HepG2 (cell line): Measurements from ENCODE around the gene APBB3. TPM values are rescaled to one million over a fixed set of nuclear protein-coding genes. Genes with fewer than 3 reads are reported as not detected.
A peak's percentile ranks its signal among the peaks of the same experiment; 100 is the strongest.

Experiments
- GLI4 ChIP-seq: sonication (generic); formaldehyde crosslinking; IDR thresholded peaks from 2 replicates; pipeline ENCODE4 v1.5.1; 2020; ENCODE audit warnings: missing genetic modification reagents, mild to moderate bottlenecking, moderate library complexity, borderline replicate concordance
- KAT8 ChIP-seq: IDR thresholded peaks from 2 replicates; pipeline ENCODE4 v1.6.1; 2016; ENCODE audit warnings: missing genetic modification reagents, missing compliant biosample characterization
- MAFF ChIP-seq: IDR thresholded peaks from 2 replicates; pipeline ENCODE4 v1.6.1; 2011; ENCODE audit warnings: low read depth, low read length, improper control_type of control experiment
- NFAT5 ChIP-seq: sonication (generic); formaldehyde crosslinking; IDR thresholded peaks from 2 replicates; pipeline ENCODE4 v1.4.0; 2020; ENCODE audit warnings: missing genetic modification reagents
- SAP130 ChIP-seq: IDR thresholded peaks from 2 replicates; pipeline ENCODE4 v1.6.1; 2016; ENCODE audit warnings: low read depth
- THAP11 ChIP-seq: IDR thresholded peaks from 2 replicates; pipeline ENCODE4 v1.6.1; 2016; ENCODE audit warnings: missing biosample characterization, missing genetic modification reagents
- ZBTB39 ChIP-seq: sonication (generic); formaldehyde crosslinking; IDR thresholded peaks from 2 replicates; pipeline ENCODE4 v1.5.0; 2020; ENCODE audit warnings: missing genetic modification reagents
- polyA plus RNA-seq, 8 experiments: library from polyadenylated mRNA; depleted of rRNA in 3 of 8; stranded (reverse) in 7 of 8; unstranded in 1 of 8; fragments of >200 nt; fragmentation: Illumina TruSeq in 4 of 8; extraction: Trizol in 4 of 8; gene quantifications; 2 replicates each; pipeline versions ENCODE4 v1.2.1 to v1.2.3, GENCODE V29; 2011 to 2016; ENCODE audit warnings: low read depth in 4 of 8, missing spikeins in 1 of 8, mixed read lengths in 1 of 8; ENCODE audit not compliant: insufficient read depth in 1 of 8
- total RNA-seq, 5 experiments: library from RNA; depleted of rRNA; stranded (reverse); fragments of >200 nt; fragmentation: Illumina TruSeq; extraction: Trizol; gene quantifications; 2 replicates each; pipeline ENCODE4 v1.2.3, GENCODE V29; 2016; ENCODE audit warnings: low read depth in 1 of 5
- TF ChIP-seq, protein P1 (sequence below): sonication (generic); formaldehyde crosslinking; IDR thresholded peaks from 2 replicates; pipeline ENCODE4 v1.8.1; 2022; ENCODE audit warnings: low read depth, mild to moderate bottlenecking, missing genetic modification reagents
- TF ChIP-seq, protein P2 (sequence below): sonication (generic); formaldehyde crosslinking; IDR thresholded peaks from 2 replicates; pipeline ENCODE4 v1.4.0; 2020; ENCODE audit warnings: missing genetic modification reagents
- TF ChIP-seq, protein P3 (sequence below): sonication (generic); formaldehyde crosslinking; IDR thresholded peaks from 2 replicates; pipeline ENCODE4 v1.4.0; 2020; ENCODE audit warnings: missing genetic modification reagents

The APBB3 gene
- total and polyA plus RNA-seq, 2 of the 13 experiments (the other 11 are each of a cell fraction or from before 2014, with no cell fraction given): 0.38 to 0.78 TPM

DNA sequence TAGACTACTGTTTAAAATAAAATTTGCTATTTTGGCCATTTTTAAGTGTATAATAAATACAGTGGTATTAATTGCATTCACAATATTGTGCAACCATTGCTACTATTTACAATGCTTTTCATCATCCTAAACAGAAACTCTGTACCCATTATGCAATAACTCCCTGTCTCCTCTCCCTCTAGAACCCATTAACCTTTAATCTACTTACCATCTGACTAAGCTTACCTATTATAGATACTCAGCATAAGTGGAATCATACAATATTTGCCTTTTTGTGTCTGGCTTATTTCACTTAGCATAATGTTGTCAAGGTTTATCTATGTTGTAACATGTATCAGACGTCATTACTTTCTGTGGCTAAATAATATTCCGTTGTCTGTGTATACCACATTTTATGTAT is 42.6 kb upstream of the APBB3 start (continued):
- TF ChIP-seq, protein P1, sequence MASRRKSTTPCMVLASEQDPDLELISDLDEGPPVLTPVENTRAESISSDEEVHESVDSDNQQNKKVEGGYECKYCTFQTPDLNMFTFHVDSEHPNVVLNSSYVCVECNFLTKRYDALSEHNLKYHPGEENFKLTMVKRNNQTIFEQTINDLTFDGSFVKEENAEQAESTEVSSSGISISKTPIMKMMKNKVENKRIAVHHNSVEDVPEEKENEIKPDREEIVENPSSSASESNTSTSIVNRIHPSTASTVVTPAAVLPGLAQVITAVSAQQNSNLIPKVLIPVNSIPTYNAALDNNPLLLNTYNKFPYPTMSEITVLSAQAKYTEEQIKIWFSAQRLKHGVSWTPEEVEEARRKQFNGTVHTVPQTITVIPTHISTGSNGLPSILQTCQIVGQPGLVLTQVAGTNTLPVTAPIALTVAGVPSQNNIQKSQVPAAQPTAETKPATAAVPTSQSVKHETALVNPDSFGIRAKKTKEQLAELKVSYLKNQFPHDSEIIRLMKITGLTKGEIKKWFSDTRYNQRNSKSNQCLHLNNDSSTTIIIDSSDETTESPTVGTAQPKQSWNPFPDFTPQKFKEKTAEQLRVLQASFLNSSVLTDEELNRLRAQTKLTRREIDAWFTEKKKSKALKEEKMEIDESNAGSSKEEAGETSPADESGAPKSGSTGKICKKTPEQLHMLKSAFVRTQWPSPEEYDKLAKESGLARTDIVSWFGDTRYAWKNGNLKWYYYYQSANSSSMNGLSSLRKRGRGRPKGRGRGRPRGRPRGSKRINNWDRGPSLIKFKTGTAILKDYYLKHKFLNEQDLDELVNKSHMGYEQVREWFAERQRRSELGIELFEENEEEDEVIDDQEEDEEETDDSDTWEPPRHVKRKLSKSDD (CRISPR knock-in tag): no peak
- TF ChIP-seq SAP130 (CRISPR knock-in tag) (peak; percentile 72), NFAT5 (no peak), ZBTB39 (CRISPR knock-in tag) (peak; percentile 94; the same call in 1 of the 2 replicates), THAP11 (CRISPR knock-in tag) (peak; percentile 81), MAFF (peak; percentile 32; the same call in 1 of the 2 replicates), KAT8 (peak; percentile 89), GLI4 (CRISPR knock-in tag) (no peak)
- TF ChIP-seq, protein P2, sequence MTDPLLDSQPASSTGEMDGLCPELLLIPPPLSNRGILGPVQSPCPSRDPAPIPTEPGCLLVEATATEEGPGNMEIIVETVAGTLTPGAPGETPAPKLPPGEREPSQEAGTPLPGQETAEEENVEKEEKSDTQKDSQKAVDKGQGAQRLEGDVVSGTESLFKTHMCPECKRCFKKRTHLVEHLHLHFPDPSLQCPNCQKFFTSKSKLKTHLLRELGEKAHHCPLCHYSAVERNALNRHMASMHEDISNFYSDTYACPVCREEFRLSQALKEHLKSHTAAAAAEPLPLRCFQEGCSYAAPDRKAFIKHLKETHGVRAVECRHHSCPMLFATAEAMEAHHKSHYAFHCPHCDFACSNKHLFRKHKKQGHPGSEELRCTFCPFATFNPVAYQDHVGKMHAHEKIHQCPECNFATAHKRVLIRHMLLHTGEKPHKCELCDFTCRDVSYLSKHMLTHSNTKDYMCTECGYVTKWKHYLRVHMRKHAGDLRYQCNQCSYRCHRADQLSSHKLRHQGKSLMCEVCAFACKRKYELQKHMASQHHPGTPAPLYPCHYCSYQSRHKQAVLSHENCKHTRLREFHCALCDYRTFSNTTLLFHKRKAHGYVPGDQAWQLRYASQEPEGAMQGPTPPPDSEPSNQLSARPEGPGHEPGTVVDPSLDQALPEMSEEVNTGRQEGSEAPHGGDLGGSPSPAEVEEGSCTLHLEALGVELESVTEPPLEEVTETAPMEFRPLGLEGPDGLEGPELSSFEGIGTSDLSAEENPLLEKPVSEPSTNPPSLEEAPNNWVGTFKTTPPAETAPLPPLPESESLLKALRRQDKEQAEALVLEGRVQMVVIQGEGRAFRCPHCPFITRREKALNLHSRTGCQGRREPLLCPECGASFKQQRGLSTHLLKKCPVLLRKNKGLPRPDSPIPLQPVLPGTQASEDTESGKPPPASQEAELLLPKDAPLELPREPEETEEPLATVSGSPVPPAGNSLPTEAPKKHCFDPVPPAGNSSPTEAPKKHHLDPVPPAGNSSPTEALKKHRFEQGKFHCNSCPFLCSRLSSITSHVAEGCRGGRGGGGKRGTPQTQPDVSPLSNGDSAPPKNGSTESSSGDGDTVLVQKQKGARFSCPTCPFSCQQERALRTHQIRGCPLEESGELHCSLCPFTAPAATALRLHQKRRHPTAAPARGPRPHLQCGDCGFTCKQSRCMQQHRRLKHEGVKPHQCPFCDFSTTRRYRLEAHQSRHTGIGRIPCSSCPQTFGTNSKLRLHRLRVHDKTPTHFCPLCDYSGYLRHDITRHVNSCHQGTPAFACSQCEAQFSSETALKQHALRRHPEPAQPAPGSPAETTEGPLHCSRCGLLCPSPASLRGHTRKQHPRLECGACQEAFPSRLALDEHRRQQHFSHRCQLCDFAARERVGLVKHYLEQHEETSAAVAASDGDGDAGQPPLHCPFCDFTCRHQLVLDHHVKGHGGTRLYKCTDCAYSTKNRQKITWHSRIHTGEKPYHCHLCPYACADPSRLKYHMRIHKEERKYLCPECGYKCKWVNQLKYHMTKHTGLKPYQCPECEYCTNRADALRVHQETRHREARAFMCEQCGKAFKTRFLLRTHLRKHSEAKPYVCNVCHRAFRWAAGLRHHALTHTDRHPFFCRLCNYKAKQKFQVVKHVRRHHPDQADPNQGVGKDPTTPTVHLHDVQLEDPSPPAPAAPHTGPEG (CRISPR knock-in tag): no peak
- TF ChIP-seq, protein P3, sequence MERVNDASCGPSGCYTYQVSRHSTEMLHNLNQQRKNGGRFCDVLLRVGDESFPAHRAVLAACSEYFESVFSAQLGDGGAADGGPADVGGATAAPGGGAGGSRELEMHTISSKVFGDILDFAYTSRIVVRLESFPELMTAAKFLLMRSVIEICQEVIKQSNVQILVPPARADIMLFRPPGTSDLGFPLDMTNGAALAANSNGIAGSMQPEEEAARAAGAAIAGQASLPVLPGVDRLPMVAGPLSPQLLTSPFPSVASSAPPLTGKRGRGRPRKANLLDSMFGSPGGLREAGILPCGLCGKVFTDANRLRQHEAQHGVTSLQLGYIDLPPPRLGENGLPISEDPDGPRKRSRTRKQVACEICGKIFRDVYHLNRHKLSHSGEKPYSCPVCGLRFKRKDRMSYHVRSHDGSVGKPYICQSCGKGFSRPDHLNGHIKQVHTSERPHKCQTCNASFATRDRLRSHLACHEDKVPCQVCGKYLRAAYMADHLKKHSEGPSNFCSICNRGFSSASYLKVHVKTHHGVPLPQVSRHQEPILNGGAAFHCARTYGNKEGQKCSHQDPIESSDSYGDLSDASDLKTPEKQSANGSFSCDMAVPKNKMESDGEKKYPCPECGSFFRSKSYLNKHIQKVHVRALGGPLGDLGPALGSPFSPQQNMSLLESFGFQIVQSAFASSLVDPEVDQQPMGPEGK: peak; percentile 27; the same call in 1 of the 2 replicates
